T-helper 2 cell (primary cell): ENCODE measurements around the gene DAGLA.
A peak's percentile ranks its signal among the peaks of the same experiment; 100 is the strongest.

ENCODE experiments used
- DNase-seq, 5 experiments: peaks; one replicate each; pipeline versions ENCODE4 v3.0.0 to v3.0.0-alpha.2; 2012 to 2022

DAGLA gene

DNA sequence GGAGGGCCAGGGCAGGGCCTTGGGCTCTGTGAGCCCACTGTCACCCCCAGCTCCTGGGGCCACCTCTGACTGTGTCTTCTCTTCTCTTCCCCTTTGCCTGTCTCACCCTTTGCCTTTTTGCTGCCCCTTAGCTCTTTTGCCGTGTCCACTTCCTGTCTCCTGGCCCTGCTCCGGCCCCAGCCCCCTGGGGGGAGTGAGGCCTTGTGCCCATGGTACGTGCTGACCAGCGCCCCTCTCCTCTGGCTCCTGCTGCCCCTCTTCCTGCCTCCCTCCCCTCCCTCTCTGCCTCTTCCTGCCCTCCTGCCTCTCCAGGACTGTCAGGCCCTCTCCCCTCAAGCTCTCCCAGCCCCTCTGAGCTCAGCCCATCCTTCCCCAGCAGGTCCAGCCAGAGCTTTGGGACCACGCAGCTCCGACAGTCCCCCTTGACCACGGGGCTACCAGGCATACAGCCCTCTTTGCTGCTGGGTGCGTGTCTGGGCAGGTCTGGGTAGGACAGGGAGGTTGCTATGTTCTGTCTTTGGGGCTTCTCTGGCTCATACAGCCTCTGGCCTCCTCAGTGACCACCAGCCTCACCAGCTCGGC is 100.5 kb downstream of the DAGLA start:
- no peak for DNase-seq

GRCh38 chr11:61781585-61781984 is 101.4 kb downstream of the DAGLA start:
- no peak for DNase-seq

DNA sequence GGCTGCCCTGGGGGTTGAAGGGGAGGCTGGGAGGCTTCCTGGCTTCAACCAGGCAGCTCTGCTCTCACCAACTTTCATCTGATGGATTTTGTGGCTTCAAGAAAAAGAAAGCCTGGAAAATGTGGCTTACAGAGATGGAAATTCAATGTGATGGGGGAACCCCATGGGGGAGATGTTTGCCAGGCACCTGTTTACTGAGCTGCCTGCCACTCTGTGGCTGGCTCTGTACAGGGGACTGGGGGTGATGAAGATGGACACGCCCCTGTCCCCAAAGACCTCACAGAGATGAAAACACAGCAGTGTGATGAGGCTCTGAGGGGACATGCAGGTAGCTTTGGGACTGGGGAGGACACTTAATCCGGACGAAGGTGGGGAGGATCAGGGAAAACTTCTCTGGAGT is 102.1 kb downstream of the DAGLA start:
- DNase-seq, result no peak

GRCh38 chr11:61782841-61783240 is 102.7 kb downstream of the DAGLA start:
- no peak for DNase-seq

DNA sequence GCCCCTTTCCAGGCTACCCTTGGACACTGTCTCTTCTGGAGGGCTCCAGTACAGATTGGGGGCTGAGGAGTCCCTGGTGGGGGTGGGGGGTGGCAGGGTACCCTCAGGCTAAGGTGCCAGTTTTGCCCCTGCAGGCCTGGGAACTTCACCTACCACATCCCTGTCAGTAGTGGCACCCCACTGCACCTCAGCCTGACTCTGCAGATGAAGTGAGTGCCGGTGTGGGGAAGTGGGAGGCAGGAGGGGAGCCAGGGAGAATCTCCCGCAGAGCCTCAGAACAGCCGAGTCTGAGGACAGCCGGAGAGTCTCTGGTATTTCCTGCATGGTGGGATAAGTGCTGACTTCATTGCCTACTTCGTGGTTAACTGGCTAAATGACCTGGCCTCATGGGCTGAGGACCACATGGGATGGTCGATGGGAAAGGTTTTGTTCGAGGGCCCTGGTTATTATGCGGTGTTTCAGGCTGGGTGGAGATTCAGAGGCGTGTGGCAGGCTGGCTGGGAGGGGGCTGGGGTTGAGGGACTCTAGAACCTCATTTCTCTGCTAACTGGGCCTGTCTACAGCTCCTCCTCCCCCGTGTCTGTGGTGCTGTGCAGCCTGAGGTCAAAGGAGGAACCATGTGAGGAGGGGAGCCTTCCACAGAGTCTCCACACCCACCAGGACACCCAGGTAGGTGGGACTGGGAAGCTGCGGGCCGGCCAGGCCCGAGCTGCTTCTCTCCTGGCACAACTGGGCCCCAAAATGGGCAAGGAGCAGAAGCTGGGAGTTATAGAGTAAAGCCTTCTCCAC is 103.7 kb downstream of the DAGLA start:
- DNase-seq, result no peak

- no peak for DNase-seq
These were observed 104.3 kb downstream of the DAGLA start for GRCh38 chr11:61784506-61784805.

- no peak for DNase-seq
These were observed 105.7 kb downstream of the DAGLA start for GRCh38 chr11:61785837-61786402.

- peak in 1 of 5 experiments; percentile 28 for DNase-seq
These were observed 107.8 kb downstream of the DAGLA start for GRCh38 chr11:61787928-61788491.

GRCh38 chr11:61791737-61792309 is 111.6 kb downstream of the DAGLA start:
- peak in 4 of 5 experiments; percentile 14 to 80 (median 28) for DNase-seq

DNA sequence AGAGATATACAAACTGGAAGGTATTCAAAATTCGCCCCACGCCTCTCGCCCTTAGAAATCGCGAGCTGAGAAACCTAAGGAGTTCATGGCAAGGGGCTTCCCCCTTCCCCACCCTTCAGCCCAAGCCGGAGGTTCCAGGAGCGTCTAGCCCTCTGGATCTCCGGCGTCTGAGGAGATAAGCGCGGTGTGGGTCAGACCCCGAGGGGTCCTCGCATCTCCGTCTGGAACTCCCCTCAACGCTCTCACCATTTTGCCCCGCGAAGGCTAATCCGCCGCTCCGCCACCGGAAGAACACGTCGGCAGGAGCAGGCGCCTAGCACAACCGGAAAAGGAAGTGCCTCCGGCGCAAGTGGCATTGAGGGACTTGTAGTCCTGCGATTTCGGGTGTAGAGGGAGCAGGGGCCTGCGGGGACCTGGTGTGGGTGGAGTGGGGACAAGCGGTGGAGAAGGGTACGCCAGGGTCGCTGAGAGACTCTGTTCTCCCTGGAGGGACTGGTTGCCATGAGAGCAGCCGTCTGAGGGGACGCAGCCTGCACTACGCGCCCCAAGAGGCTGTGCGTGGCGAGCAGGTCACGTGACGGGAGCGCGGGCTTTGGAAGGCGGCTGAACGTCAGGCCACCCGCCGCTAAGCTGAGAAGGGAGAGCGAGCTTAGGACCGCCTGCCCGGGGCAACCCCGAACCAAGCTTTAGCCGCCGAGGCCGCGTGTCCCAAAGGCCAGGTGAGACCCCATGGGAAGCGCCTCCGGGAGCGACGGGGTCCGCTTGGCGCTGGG is 112.3 kb downstream of the DAGLA start, which contains the start of the genes FEN1 and TMEM258:
TSS of gene FEN1 (plus strand) at position 602 of the 773 bp plus-strand sequence. CDS start 2,451 bp downstream, outside the sequence.
TSS of gene TMEM258 (minus strand) at position 290 of the 773 bp plus-strand sequence. CDS start at position 249, 41 bp downstream.
- peak; percentile 73 to 96 (median 82) for DNase-seq

DNA sequence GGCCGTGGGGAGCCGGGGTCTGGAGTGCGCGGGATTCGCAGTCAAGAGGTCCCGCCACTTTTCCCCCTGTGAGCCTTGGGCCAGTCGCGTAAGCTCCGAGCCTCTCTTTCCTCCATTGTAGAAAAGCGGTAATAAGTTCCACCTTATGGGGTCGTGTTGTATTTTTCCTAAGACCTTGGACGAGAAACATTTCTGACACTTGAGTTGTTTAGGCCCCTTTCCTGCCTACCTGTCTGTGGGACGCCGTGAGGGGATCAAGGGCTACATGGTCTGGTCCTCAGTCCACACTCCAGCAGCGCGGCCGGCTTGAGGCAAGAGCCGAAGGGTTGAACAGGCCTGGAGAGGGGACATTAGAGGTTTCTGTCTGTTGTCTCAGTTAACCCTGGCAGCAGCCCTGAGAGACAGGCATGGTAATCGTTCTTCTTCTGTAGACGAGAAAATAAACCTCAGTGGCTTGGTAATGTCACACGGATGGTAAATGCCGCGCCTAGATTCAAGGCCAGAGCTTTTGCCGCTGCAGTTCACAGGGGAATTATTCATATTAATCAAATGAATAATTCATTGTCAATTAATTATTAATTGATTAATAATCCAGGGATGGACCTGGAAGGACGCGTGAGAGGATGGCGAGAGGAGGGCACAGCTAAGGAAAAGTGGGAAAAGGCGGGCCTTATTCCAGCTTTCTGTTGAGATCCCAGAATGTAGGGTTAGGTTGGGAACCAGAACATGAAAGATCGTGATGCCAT is 113.1 kb downstream of the DAGLA start:
- DNase-seq, result no peak

- DNase-seq, result no peak
These were observed 113.6 kb downstream of the DAGLA start for GRCh38 chr11:61793829-61794204.

- DNase-seq, result no peak
These were observed 114.4 kb downstream of the DAGLA start for GRCh38 chr11:61794579-61794978.

DNA sequence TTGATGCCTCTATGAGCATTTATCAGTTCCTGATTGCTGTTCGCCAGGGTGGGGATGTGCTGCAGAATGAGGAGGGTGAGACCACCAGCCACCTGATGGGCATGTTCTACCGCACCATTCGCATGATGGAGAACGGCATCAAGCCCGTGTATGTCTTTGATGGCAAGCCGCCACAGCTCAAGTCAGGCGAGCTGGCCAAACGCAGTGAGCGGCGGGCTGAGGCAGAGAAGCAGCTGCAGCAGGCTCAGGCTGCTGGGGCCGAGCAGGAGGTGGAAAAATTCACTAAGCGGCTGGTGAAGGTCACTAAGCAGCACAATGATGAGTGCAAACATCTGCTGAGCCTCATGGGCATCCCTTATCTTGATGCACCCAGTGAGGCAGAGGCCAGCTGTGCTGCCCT is 115.3 kb downstream of the DAGLA start:
- DNase-seq, result no peak

DNA sequence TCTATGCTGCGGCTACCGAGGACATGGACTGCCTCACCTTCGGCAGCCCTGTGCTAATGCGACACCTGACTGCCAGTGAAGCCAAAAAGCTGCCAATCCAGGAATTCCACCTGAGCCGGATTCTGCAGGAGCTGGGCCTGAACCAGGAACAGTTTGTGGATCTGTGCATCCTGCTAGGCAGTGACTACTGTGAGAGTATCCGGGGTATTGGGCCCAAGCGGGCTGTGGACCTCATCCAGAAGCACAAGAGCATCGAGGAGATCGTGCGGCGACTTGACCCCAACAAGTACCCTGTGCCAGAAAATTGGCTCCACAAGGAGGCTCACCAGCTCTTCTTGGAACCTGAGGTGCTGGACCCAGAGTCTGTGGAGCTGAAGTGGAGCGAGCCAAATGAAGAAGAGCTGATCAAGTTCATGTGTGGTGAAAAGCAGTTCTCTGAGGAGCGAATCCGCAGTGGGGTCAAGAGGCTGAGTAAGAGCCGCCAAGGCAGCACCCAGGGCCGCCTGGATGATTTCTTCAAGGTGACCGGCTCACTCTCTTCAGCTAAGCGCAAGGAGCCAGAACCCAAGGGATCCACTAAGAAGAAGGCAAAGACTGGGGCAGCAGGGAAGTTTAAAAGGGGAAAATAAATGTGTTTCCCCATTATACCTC is 115.8 kb downstream of the DAGLA start:
- no peak for DNase-seq
